Stimulated activated CD4-positive, alpha-beta T cell treated with anti-CD3 and anti-CD28 coated beads, Interleukin-12 subunit alpha, Interleukin-12 subunit beta, amount 100 ng/mL, for 24 hours (primary cell): ENCODE results near the gene GARRE1.

Experiments
- DNase-seq, 2 experiments: peaks; one replicate each; pipeline ENCODE4 v3.0.0-alpha.2; 2020; ENCODE audit warnings: low read depth in 2 of 2

GARRE1 gene

DNA sequence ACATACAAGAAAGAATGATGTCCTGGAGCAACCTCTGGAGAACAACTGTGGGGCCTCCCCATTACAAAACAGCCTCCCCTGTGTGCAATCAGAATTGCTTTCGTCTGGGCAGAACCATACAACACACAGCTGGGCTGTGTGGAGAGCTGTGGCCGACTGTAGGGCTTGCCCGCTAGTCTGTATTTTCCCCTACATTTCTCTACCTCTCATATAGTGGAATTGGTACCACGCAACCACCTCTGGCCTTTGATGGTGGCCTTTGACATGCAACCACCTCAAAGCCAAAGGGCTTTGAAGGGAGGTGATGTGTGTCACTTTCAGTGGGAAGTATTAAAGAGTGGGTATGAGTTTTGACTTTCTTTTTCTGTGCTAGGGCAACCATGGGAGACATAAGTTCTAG is 34.0 kb downstream of the GARRE1 start:
- peak in 1 of 2 experiments; percentile 5 for DNase-seq

DNA sequence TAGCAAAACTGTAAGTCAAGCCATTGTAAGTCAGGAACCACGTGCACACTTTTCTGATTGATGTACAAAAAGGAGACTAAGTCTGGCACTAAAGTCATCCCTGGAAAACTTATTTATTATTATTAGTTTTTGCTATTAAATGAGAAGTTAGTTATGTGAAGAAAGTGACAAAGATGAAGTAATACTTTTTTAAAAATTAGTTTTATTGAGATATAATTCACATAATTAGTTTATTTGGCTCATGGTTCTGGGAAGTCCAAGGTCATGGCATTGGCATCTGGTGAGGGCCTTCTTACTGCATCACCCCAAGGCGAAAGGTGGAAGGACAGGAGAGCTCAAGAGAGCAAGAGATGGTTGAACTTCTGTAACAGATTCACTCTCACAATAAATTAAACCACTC is 36.9 kb downstream of the GARRE1 start:
- DNase-seq = no peak

DNA sequence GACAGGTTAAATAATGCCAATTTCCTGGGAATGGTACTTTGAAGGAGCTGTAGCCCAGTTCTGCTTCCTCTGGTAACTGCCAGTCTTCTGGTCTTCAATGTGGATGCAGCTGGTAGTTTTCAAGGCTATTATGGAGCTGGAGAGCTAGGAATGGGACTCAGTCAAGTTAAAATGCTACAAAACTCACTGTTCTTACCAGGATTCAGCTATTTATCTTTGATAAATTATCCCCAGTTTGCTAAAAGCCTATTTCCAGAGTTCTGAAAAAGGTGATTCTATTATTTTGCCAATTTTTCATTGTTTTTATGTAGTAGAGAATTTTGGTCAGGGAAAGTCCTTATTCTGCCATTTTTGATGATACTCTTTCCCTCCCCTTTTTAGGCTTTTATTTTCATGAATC is 40.7 kb downstream of the GARRE1 start:
- DNase-seq = no peak

DNA sequence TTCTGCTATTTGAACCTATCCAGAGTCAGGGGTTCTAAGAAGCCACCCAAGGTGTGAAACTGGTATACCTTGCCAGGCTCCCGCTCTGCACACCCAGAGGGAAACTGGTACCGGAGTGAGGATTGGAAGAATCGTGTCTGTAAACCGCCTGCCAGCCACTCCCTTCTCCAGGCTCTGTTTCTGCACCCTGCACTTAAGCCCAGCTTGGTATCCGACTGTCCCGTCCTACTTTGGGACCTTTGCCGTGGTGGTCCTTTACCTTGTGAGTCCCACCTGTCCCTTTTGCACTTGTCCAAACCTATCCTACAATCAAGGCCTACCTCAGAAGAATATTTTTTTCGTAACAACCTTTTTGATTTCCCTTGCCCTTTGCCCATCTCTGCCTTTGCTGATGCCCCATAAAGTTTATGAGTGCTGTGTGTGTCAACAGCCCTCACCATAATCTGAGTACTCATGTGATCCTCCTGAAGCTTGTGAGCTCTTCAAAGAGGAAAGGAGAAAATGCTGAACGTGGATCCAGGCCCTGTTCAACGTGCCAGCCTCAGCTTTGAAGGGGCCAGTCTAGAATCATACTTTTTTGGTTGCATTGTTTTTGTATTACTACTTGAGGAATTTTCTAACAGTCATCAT is 44.7 kb downstream of the GARRE1 start:
- DNase-seq = no peak

DNA sequence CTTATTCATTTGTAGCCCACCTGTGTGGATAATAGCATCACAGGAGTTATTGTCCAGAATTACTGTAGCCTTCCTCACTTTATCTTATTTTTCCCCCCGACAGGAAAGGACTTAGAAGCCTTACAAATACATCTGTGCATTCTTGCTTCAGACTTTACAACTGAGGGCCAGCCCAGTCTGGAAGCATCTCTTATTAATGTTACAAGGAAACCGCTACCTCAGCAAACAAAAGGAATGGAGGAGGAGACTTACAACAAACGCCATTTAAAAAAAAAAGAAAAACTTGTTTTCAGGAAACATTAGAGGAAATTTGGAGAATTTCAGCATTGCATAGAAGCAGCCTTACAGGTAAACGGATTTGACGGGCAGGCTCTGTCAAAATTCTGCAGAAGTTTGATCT is 45.2 kb downstream of the GARRE1 start:
- no peak for DNase-seq

DNA sequence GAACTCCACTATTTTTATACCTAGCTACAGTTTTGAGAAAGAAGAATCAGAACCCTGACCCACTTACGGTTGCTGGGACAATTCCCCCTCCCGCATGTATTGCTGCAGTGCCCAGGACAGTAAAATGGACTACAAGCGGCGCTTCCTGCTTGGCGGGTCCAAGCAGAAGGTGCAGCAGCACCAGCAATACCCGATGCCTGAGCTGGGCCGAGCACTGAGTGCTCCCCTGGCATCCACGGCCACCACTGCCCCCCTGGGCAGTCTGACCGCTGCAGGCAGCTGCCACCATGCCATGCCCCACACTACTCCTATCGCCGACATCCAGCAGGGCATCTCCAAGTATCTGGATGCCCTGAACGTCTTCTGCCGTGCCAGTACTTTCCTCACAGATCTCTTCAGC is 46.0 kb downstream of the GARRE1 start:
- no peak for DNase-seq

DNA sequence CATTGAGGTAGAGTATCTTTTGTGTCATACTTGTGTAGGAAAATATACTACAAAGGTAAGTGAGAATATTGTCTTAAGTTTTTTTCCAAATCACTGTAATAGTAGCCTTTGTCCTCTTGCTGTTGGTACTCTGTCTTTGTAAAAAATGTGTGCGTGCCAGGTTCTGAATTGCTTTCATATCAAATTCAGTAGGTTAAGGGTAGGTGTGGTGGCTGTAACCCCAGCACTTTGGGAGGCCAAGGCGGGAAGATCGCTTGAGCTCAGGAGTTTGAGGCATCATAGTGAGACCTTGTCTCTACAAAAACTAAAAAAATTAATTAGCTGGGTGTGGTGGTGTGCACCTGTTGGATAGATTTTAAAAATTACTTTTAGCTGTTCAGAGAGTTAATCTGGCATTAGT is 46.6 kb downstream of the GARRE1 start:
- no peak for DNase-seq
